ENCODE data around the gene LILRA2. TPM values are rescaled to one million over a fixed set of nuclear protein-coding genes. Genes with fewer than 3 reads are reported as not detected.
"Not testable (repeated sequence)": the region's sequence is repeated elsewhere in the genome, so short reads cannot be mapped to it uniquely, and the experiment has no call there.

LILRA2 gene
- polyA plus RNA-seq, 3 donors = 0.58 to 1.1 (median 0.73) TPM

DNA sequence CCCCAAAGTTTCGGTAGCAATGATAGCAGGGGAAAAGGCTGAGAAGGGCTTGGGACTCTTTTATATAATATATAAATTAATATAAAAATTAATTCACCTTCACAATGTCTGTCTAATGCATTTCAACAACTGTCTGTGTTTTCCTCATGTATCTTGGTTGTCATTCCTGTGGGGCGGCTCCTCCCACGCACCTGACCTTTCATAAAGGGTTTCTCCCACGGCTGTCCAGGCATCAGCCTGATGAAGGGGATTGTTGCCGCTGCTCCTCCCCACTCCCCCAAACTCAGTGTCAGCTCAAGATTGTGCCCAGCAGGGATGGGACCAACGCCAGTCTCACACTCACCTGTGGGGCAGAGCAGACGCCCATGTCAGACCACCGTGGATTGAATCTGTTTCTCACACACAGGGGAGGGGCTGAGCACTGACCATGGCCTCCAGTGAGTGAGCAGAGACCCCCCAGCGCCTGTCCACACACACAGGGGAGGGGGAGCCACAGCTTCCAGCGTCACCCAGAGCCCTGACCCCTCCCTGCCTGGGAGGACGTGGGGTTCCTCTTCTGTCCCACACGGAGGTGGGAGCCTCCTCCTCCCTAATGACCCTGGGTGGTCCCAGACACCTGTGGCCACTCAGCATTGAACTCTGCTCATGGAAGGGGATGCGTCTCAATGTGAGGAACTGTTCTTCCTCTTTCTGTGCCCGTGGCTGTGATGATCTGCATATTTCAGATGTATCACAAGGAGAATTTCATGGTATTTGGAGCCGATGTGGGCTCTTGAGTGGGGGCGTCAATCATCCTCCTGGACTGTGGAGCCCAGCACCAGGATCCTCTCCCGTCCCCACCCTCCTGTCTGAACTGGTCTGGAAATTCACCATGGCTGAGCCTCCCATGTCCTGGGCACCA lies 1.6 kb upstream of the LILRA2 start:
- not testable (repeated sequence) for DNase-seq

DNA sequence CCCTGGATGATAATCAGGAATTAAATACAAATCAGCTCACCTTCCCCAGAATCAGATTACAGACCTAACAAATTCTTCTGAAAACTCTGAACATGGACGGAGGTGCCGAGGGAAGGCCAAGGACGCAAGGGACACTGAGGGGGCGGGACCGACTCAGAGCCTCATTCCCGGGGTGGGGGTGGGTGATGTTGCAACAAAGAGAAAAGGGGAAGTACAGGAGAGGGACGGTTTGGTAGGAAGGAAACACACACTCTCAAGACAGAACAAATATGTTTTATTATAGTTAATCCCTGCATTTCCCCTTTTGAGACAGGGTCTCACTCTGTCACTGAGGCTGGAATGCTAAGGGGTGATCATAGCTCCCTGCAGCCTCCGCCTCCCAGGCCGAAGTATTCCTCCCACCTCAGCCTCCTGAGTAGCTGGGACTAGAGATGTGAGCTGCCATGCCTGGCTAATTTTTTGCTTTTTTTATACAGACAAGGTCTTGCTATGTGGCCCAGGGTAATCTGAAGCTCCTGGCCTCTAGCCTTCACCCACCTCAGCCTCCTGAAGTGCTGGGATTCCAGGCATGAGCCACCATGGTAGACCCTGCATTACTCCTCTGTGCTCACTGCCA lies 786 bp upstream of the LILRA2 start:
- DNase-seq = no peak

DNA sequence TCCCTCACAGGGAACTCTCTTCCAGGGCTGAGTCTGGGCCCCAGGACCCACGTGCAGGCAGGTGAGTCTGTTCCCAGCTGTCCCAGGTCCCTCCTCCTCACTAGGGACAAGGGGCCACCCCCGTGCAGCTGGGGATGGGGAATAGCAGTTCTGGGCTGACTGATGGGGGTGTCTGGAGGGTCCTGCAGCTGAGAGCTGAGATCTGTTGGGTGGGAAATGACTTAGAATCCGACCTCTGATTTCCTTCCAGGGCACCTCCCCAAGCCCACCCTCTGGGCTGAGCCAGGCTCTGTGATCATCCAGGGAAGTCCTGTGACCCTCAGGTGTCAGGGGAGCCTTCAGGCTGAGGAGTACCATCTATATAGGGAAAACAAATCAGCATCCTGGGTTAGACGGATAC lies 461 bp downstream of the LILRA2 start:
- no peak for DNase-seq

DNA sequence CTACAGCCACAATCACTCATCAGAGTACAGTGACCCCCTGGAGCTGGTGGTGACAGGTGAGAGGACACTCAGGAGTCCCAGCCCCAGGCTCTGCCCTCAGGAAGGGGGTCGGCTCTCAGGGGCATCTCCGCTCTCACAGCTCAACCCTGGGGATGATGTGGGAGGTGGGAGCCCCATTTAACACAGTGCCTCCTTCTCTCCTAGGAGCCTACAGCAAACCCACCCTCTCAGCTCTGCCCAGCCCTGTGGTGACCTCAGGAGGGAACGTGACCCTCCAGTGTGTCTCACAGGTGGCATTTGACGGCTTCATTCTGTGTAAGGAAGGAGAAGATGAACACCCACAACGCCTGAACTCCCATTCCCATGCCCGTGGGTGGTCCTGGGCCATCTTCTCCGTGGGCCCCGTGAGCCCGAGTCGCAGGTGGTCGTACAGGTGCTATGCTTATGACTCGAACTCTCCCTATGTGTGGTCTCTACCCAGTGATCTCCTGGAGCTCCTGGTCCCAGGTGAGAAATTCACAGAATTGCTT lies 1.0 kb downstream of the LILRA2 start:
- no peak for DNase-seq

DNA sequence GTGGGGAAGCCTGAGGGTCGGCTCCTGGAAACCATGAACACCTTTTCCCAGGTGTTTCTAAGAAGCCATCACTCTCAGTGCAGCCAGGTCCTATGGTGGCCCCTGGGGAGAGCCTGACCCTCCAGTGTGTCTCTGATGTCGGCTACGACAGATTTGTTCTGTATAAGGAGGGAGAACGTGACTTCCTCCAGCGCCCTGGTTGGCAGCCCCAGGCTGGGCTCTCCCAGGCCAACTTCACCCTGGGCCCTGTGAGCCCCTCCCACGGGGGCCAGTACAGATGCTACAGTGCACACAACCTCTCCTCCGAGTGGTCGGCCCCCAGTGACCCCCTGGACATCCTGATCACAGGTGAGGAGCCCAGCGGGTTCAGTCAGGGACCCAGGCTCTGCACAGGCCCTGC lies 1.6 kb downstream of the LILRA2 start:
- not testable (repeated sequence) for DNase-seq

DNA sequence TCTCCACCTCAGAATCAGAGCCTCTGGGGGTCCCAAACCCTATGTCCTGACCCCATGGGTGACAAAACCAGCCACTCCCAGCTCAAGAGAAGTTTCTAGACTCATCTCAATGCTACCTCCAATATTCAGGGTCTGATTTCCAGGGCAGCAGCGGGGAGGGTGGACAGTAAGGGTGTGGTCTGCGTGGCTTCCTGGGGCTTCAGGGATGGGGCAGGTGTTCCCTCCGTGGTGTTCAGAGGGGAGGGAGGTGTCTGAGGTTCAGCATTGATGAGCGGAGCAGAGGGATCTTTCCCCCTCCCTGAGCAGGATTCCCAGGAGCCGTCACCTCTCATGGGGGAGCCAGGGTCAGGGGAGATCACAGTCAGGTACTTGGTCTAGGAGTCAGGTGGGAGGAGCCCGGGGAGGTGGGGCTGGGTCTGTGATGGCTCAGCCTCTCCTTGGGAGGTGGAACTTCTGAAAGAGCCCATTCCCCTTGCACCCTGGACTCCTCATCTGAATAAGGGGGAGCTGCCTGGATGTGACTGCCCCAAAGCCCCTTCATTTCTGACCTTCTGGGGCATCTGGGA lies 2.9 kb downstream of the LILRA2 start:
- no peak for DNase-seq

DNA sequence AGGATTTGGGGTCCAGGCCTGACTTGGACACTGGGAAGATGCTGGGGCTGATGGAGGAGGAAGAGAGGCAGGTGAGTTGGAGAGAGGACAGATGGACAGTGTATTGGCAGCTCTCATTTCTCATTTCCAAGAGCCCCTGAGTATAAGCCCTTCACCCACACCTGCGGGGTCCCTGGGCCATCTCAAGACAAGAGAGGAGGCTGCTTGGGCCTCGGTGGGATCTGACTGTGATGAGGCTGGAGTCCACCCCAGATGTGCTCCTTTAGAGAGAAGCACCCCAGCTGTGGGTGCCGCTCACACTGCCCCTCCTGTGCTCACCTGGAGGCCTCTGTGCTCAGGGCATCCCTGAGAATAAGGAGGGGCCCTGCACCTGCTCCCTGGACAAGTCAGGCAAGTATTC lies 3.7 kb downstream of the LILRA2 start:
- no peak for DNase-seq

DNA sequence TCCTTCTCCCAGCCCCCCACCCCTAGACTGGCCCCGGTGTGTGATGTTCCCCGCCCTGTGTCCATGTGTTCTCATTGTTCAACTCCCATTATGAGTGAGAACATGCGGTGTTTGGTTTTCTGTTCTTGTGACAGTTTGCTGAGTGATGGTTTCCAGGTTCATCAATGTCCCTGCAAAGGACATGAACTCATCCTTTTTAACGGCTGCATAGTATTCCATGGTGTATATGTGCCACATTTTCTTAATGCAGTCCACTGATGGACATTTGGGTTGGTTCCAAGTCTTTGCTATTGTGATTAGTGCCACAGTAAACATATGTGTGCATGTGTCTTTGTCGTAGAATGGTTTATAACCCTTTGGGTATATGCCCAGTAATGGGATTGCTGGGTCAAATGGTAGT lies 4.7 kb downstream of the LILRA2 start:
- DNase-seq = not testable (repeated sequence)

DNA sequence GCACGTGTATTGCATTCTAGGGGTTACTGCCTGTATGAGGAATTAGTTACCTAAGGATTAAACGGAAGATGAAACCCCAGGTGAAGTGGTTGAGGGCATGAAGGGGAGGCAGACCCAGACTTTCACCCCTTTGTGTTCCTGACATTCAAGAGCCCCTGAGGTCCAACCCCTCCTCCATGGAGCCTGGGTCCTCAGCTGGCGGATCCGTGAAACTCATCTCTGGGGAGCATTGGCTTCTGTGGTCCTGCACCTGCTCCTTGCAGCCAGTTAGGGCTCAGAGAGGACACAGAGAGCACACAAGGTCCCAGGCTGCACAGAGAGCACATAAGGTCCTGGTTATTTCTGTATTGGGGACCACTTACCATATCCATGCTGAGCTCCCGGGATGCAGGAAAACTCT lies 12.8 kb downstream of the LILRA2 start:
- no peak for DNase-seq

DNA sequence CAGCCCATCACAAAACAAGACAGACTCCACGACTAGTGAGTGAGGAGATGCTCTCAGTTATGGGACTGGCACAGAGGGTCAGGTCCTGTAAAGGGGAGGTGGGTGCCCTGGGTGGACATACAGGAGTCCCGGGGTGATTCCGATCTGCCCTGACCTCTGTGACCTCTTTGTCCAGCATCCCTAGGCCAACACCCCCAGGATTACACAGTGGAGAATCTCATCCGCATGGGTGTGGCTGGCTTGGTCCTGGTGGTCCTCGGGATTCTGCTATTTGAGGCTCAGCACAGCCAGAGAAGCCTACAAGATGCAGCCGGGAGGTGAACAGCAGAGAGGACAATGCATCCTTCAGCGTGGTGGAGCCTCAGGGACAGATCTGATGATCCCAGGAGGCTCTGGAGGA lies 13.4 kb downstream of the LILRA2 start:
- no peak for DNase-seq

DNA sequence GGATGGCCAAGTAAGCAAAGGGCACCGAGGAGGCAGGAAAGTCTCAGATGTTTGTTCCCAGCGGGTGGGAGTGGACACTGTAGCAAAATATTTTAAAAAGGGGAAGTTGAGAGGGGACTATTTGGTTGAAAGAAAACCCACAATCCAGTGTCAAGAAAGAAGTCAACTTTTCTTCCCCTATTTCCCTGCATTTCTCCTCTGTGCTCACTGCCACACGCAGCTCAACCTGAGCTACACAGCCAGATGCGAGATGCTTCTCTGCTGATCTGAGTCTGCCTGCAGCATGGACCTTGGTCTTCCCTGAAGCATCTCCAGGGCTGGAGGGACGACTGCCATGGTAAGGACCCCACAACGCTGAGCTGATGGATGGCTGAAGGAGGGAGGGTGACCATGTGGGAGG lies 19.9 kb downstream of the LILRA2 start, which contains the start of gene LILRA1:
TSS of gene LILRA1 (plus strand) at position 188 of the 400 bp plus-strand sequence. CDS start 613 bp downstream, outside the sequence.
- DNase-seq = not testable (repeated sequence)

DNA sequence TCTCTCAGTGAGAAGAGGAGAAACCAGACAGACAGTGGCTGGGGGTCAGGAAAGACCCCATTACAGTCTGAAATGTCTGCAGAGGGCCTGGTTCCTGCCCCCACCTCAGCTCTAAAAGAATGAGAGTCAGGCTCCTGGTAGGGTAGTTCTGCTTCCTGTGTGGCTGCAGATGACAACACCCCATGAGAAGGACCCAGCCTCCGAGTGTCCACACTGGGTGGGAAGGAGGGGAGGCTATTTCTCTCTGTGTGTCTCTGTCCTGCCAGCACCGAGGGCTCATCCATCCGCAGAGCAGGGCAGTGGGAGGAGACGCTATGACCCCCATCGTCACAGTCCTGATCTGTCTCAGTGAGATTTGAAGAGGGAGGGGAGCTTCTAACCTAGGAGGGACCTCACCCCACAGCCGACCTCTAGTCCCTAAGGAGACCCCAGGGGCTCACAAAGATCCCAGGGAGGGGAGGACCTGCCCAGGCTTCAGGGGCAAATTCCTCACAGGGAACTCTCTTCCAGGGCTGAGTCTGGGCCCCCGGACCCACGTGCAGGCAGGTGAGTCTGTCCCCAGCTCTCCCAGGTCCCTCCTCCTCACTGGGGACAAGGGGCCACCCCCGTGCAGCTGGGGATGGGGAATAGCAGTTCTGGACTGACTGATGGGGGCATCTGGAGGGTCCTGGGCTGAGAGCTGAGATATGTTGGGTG lies 20.5 kb downstream of the LILRA2 start:
- not testable (repeated sequence) for DNase-seq

DNA sequence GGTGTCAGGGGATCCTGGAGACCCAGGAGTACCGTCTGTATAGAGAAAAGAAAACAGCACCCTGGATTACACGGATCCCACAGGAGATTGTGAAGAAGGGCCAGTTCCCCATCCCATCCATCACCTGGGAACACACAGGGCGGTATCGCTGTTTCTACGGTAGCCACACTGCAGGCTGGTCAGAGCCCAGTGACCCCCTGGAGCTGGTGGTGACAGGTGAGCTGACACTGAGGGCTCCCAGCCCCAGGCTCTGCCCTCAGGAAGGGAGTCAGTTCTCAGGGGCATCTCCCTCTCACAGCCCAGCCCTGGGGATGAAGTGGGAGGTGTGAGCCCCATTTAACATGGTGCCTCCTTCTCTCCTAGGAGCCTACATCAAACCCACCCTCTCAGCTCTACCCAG lies 21.1 kb downstream of the LILRA2 start:
- no peak for DNase-seq

DNA sequence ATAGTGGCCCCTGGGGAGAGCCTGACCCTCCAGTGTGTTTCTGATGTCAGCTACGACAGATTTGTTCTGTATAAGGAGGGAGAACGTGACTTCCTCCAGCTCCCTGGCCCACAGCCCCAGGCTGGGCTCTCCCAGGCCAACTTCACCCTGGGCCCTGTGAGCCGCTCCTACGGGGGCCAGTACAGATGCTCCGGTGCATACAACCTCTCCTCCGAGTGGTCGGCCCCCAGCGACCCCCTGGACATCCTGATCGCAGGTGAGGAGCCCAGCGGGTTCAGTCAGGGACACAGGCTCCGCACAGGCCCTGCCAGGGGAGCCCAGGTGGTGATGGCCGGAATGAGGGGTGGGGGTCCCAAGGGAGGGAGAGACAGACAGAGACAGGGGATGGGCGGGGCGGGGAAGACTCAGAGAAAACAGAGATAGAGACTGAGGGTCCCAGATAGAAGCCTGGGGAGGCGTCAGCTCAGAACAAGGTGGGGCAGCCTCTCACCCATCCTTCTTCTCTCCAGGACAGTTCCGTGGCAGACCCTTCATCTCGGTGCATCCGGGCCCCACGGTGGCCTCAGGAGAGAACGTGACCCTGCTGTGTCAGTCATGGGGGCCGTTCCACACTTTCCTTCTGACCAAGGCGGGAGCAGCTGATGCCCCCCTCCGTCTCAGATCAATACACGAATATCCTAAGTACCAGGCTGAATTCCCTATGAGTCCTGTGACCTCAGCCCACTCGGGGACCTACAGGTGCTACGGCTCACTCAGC lies 22.3 kb downstream of the LILRA2 start:
- not testable (repeated sequence) for DNase-seq

DNA sequence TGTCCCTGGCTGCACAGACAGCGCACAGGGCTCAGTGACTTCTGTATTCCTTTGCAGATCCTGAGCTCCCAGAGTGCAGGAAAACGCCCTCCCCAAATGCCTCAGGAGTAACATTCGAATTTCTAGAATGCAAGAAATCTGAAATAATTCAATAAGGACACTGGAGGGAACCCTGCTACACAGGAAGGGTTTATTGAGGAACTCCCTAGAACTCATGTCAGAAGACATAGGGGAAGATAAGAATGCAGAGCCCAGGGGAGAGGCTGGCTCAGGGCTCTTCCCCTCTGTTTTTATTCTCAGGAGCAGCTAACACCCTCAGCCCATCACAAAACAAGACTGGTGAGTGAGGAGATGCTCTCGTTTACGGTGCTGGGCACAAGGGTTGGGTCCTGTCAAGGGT lies 26.6 kb downstream of the LILRA2 start:
- DNase-seq = no peak

DNA sequence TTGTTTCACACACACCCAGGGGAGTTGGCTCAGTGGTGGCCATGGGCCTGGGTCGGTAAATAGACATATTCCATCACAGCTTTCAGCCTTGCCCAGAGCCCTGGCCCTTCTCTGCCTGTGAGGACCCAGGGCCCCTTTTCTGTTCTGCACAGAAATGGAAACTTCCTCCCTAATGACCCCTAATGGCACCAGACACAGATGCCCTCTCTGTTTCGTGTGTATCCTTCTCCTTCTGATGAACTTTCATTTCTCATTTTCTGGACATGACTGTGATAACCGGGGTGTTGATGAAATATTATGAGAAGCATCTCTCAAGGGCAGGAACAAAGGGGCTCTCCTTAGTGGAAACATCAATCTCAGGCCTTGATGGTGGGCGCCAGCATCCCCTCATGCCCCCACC lies 32.6 kb downstream of the LILRA2 start:
- DNase-seq = no peak

DNA sequence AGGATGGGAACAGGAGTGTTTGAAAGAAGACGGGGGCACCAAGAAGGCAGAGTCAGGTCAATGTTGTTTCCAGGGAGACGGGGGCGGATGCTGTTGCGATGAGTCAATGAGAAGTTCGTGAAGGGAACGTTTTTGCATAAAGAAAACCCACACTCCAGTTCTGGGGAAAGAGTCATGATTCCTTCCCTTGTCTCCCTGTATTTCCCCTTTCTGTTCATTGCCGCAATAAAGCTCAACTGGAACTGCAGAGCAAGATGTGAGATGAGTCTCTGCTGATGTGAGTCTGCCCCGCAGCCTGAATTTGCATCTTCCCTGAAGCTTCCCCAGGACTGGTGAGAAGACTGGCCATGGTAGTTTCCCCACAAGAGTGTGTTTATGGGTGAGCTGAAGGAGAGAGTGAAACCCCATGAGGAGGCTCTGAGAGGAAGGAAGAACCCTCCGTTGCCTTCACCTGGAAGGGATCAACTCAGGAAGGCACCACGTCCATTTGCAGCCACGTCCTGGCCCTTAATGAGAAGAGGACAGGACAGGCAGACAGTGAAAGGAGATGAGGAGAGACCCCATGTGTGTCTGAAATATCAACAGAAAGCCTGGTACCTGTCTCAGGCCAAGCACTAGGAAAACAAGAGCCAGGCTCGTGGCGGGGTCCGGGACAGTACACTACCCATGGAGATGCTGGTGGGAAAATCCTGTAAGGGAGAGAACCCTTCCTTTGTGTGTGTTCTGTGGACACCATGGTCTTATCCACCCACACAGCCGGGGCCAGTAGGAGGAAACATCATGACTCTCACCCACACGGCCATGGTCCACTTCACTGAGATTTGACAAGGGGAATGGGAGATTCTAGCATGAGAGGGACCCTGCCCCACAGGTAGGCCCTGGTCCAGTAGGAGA lies 33.5 kb downstream of the LILRA2 start:
- DNase-seq = no peak

DNA sequence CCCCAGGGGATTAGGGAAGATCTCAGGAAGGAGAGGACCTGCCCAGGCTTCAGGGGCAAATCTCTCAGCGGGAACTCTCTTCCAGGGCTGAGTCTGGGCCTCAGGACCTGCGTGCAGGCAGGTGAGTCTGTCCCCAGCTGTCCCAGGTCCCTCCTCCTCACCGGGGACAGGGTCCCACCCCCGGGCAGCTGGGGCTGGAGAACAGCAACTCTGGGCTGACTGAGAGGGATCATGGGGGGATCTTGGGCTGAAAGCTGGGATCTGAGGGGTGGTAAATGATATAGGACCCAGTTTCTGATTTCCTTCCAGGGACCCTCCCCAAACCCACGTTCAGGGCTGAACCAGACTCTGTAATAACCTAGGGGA lies 34.2 kb downstream of the LILRA2 start:
- no peak for DNase-seq

DNA sequence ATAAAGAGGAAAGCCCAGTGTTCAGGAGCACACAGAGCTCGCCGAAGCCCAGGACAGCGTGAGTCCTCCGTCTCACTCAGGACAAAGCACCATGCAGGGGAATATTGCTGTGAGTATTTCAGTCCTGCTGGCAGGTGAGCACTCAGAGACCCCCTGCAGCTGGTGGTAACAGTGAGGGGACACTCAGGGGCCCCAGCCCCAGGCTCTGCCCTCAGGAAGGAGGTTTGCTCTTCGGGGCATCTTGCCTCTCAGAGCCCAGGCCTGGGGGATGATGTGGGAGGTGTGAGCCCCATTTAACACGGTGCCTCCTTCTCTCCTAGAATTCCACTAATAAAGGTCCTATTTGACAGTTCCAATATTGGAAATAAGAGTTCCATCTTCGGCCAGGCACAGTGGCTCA lies 34.6 kb downstream of the LILRA2 start:
- no peak for DNase-seq

DNA sequence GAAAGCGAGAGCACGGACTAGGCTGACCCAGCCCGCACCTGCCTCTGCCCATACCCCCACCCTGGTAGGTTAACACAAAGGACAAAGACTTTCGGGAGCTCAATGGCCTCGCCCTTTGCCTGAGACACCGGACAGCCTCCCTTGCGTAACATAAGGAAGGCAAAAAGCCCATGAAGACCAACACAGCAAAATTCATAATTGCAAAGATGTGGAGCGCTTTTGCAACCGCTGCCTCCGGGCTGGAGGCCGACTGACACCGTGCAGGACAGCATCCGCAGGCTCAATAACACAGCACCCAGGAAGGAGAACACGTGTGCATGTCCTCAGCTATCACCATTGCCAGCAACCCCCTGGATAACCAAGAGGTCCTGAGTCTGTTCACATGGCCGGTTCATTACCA lies 35.2 kb downstream of the LILRA2 start:
- DNase-seq = no peak
